Measurements from ENCODE around the gene GOLGA3. TPM values are rescaled to one million over a fixed set of nuclear protein-coding genes. Genes with fewer than 3 reads are reported as not detected.
"Not testable (repeated sequence)": the region's sequence is repeated elsewhere in the genome, so short reads cannot be mapped to it uniquely, and the experiment has no call there.

Gene GOLGA3
- total RNA-seq, 1 donor from 2014 or later: 33.4 TPM

- H3K4me1 Mint-ChIP-seq: no peaks in the 10 kb centered on the region
- H3K4me3 Mint-ChIP-seq: no peak overlapping the region
- H3K9me3 Mint-ChIP-seq: no peaks in the 10 kb centered on the region
- peaks cover 8% of the 10 kb centered on the region for H3K36me3 Mint-ChIP-seq (ENCODE audit: low read depth)
- TF ChIP-seq CTCF (conservative IDR thresholded peaks at IDR 0.05): no peak
- peak overlapping the region; percentile 43 for H3K27ac Mint-ChIP-seq (ENCODE audit: unreplicated experiment)
- DNase-seq (ENCODE audit: low read depth, low spot score): no peak
- no peaks in the 10 kb centered on the region for H3K27me3 Mint-ChIP-seq (ENCODE audit: low read depth)
Measured at GRCh38 chr12:132872073-132872855, 43.6 kb upstream of the GOLGA3 start.

DNA sequence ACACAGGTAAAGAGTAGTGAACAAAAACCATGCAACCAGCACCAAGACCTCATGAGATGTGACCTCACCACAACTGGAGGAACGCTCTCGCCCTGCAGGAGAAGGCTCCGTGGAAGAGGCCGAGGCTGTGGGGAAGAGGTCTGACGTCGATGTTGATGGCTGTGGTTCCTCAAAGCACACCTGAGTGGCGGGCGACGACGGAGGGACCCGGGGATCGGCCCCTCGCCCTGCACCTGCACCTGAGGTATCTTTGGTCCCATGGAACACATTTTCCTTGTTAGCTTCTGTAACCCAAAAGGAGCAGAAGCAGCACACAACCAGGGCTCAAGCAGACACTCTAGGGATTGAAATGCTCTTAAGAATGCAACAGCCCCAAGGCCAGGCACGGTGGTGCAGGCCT, 40.9 kb upstream of the GOLGA3 start:
- H3K9me3 Mint-ChIP-seq: no peaks in the 10 kb centered on the region
- no peak overlapping the region for H3K27ac Mint-ChIP-seq (ENCODE audit: unreplicated experiment)
- no peak for TF ChIP-seq CTCF (conservative IDR thresholded peaks at IDR 0.05)
- no peaks in the 10 kb centered on the region for H3K4me1 Mint-ChIP-seq
- H3K4me3 Mint-ChIP-seq: no peak overlapping the region
- H3K36me3 Mint-ChIP-seq (ENCODE audit: low read depth): peaks cover 16% of the 10 kb centered on the region
- no peak for DNase-seq (ENCODE audit: low read depth, low spot score)
- H3K27me3 Mint-ChIP-seq (ENCODE audit: low read depth): no peaks in the 10 kb centered on the region

GRCh38 chr12:132866251-132866828, 37.7 kb upstream of the GOLGA3 start:
- Mint-ChIP-seq H3K27me3 (ENCODE audit: low read depth) (no peaks in the 10 kb centered on the region), H3K4me1 (no peaks in the 10 kb centered on the region), H3K9me3 (no peaks in the 10 kb centered on the region), H3K27ac (ENCODE audit: unreplicated experiment) (no peak overlapping the region), H3K4me3 (no peak overlapping the region), H3K36me3 (ENCODE audit: low read depth) (peaks cover 12% of the 10 kb centered on the region)
- no peak for TF ChIP-seq CTCF (conservative IDR thresholded peaks at IDR 0.05)
- DNase-seq (ENCODE audit: low read depth, low spot score): no peak

- peaks cover 12% of the 10 kb centered on the region for H3K36me3 Mint-ChIP-seq (ENCODE audit: low read depth)
- H3K27me3 Mint-ChIP-seq (ENCODE audit: low read depth): no peaks in the 10 kb centered on the region
- no peak overlapping the region for H3K4me3 Mint-ChIP-seq
- no peaks in the 10 kb centered on the region for H3K4me1 Mint-ChIP-seq
- H3K27ac Mint-ChIP-seq (ENCODE audit: unreplicated experiment): no peak overlapping the region
- no peaks in the 10 kb centered on the region for H3K9me3 Mint-ChIP-seq
- no peak for DNase-seq (ENCODE audit: low read depth, low spot score)
- no peak for TF ChIP-seq CTCF (conservative IDR thresholded peaks at IDR 0.05)
Measured at GRCh38 chr12:132861558-132861957, 32.9 kb upstream of the GOLGA3 start.

- Mint-ChIP-seq H3K9me3 (no peaks in the 10 kb centered on the region), H3K4me3 (no peak overlapping the region), H3K27me3 (ENCODE audit: low read depth) (no peaks in the 10 kb centered on the region), H3K27ac (ENCODE audit: unreplicated experiment) (no peak overlapping the region), H3K36me3 (ENCODE audit: low read depth) (peaks cover 17% of the 10 kb centered on the region), H3K4me1 (no peaks in the 10 kb centered on the region)
- no peak for DNase-seq (ENCODE audit: low read depth, low spot score)
- TF ChIP-seq CTCF (conservative IDR thresholded peaks at IDR 0.05): no peak
Measured at GRCh38 chr12:132858718-132859266, 30.1 kb upstream of the GOLGA3 start.

- not testable (repeated sequence) for H3K4me3 Mint-ChIP-seq; H3K27me3 Mint-ChIP-seq (ENCODE audit: low read depth); DNase-seq (ENCODE audit: low read depth, low spot score); H3K27ac Mint-ChIP-seq (ENCODE audit: unreplicated experiment); H3K4me1 Mint-ChIP-seq; H3K9me3 Mint-ChIP-seq
- peaks cover 17% of the 10 kb centered on the region for H3K36me3 Mint-ChIP-seq (ENCODE audit: low read depth)
Measured at GRCh38 chr12:132857019-132857418, 28.4 kb upstream of the GOLGA3 start.

Measured in neural crest cell (in vitro differentiated cells).